T-cell (primary cell): ENCODE data around the gene MALL. TPM values are rescaled to one million over a fixed set of nuclear protein-coding genes. Genes with fewer than 3 reads are reported as not detected.
"Not testable (repeated sequence)": the region's sequence is repeated elsewhere in the genome, so short reads cannot be mapped to it uniquely, and the experiment has no call there.

ENCODE experiments used
- ATAC-seq, 4 experiments: fragments of 200-7000 bp in 3 of 4; fragments of 150-1000 bp in 1 of 4; cut with Tn5 transposase; replicated peaks in 1 of 4; 1 replicate in 3 of 4; 2 replicates in 1 of 4; pipeline ENCODE4 v1.10.0; 2021; ENCODE audit warnings: moderate library complexity in 3 of 4, mild to moderate bottlenecking in 2 of 4, moderate number of reproducible peaks in 1 of 4
- CTCF ChIA-PET, 2 donors: fragments of 300-600 bp; sonication (Branson Sonifier 250); formaldehyde crosslinking; loops; one replicate each; lab custom pipeline; 2022; ENCODE audit warnings: antibody characterized with exemption in 2 of 2; lab: Charles Lee
- POLR2A ChIA-PET, 2 donors: fragments of 300-600 bp; sonication (Branson Sonifier 250); formaldehyde crosslinking; loops; one replicate each; lab custom pipeline; 2022; ENCODE audit warnings: antibody characterized with exemption in 2 of 2; lab: Charles Lee
- DNase-seq, 35 experiments: peaks; one replicate each; pipeline versions ENCODE4 v3.0.0 to v3.0.0-alpha.2; 2013 to 2023
- H3K27ac ChIP-seq: one replicate; pipeline ENCODE4 v1.5.1; 2013; ENCODE audit warnings: low read length
- H3K27me3 ChIP-seq, 2 experiments: replicated peaks in 1 of 2; 1 replicate in 1 of 2; 2 replicates in 1 of 2; pipeline versions ENCODE4 v1.6.1 to v1.7.0; 2013; ENCODE audit warnings: low read length in 1 of 2, mixed read lengths in 1 of 2; ENCODE audit not compliant: control insufficient read depth in 2 of 2, insufficient read depth in 2 of 2; ENCODE audit errors: extremely low read depth in 1 of 2
- H3K36me3 ChIP-seq, 2 donors: 1 replicate in 1 of 2; 2 replicates in 1 of 2; pipeline versions ENCODE4 v1.6.1 to v1.7.0; 2013; ENCODE audit warnings: low read length in 1 of 2; ENCODE audit not compliant: control insufficient read depth in 2 of 2, insufficient read depth in 1 of 2; ENCODE audit errors: extremely low read depth in 1 of 2
- H3K4me1 ChIP-seq, 2 experiments: 1 replicate in 1 of 2; 2 replicates in 1 of 2; pipeline versions ENCODE4 v1.6.1 to v1.7.0; 2013; ENCODE audit warnings: low read length in 2 of 2, mixed read lengths in 1 of 2; ENCODE audit not compliant: insufficient read depth in 2 of 2, control insufficient read depth in 1 of 2; ENCODE audit errors: extremely low read depth in 1 of 2
- H3K4me3 ChIP-seq, 2 donors: 1 replicate in 1 of 2; 2 replicates in 1 of 2; pipeline versions ENCODE4 v1.5.1 to v1.7.0; 2013; ENCODE audit warnings: mild to moderate bottlenecking in 2 of 2, low read length in 1 of 2, moderate library complexity in 1 of 2; ENCODE audit not compliant: control insufficient read depth in 1 of 2; ENCODE audit errors: extremely low read depth in 1 of 2
- H3K9me3 ChIP-seq: 2 replicates; pipeline ENCODE4 v1.7.0; 2013
- H3K27ac Mint-ChIP-seq, 2 donors: one replicate each; pipeline ENCODE4 v1.8.0; 2020 to 2021; ENCODE audit warnings: mild to moderate bottlenecking in 2 of 2, mixed read lengths in 2 of 2
- H3K27me3 Mint-ChIP-seq, 2 donors: one replicate each; pipeline ENCODE4 v1.8.0; 2021 to 2022; ENCODE audit warnings: mixed read lengths in 2 of 2
- H3K36me3 Mint-ChIP-seq: one replicate; pipeline ENCODE4 v1.8.0; 2021; ENCODE audit warnings: mixed read lengths
- H3K4me1 Mint-ChIP-seq, 3 donors: one replicate each; pipeline ENCODE4 v1.8.0; 2020 to 2022; ENCODE audit warnings: mixed read lengths in 3 of 3, mild to moderate bottlenecking in 1 of 3
- H3K4me3 Mint-ChIP-seq, 3 donors: one replicate each; pipeline ENCODE4 v1.8.0; 2020 to 2022; ENCODE audit warnings: mild to moderate bottlenecking in 3 of 3, mixed read lengths in 3 of 3, moderate library complexity in 3 of 3
- H3K9me3 Mint-ChIP-seq, 3 donors: one replicate each; pipeline ENCODE4 v1.8.0; 2020 to 2022; ENCODE audit warnings: mixed read lengths in 3 of 3
- WGBS: methylation state at CpG from one replicate; pipeline ENCODE4 v1.1.5; 2013; ENCODE audit warnings: missing lambda C conversion rate; ENCODE audit not compliant: insufficient coverage; 5-methylcytosine and 5-hydroxymethylcytosine counted together
- total RNA-seq, 35 experiments: library from RNA in 6 of 35; stranded (reverse) in 6 of 35; fragments of 120-200 nt in 1 of 35; gene quantifications; one replicate each; pipeline versions ENCODE4 v1.2.1 to v1.2.4 and lab custom pipeline; 2013 to 2026

Gene MALL
- total RNA-seq, 5 donors from 2014 or later (not counting 1 experiment from before 2014, with no cell fraction given), result 0.39 to 0.57 (median 0.53) TPM; not detected in 2

DNA sequence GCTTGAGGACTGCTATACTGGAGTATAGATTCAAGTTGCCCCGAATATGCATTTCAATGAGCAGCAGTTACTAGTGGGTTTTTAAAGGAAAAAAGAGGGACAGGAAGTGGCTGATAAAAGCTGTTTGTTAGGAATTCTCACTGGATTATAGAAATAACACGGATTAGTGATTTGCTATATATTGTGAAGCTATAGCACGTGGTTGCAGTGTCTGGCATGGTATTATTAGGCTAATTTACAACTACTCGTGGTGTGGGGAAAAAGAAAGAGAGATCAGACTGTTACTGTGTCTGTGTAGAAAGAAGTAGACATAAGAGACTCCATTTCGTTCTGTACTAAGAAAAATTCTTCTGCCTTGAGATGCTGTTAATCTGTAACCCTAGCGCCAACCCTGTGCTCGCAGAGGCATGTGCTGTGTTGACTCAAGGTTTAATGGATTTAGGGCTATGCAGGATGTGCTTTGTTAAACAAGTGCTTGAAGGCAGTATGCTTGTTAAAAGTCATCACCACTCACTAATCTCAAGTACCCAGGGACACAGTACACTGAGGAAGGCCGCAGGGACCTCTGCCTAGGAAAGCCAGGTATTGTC is 59.7 kb downstream of the MALL start:
- H3K27me3 Mint-ChIP-seq, CTCF ChIA-PET, H3K27ac ChIP-seq, POLR2A ChIA-PET, H3K27ac Mint-ChIP-seq, H3K4me3 ChIP-seq, H3K9me3 Mint-ChIP-seq, H3K4me1 ChIP-seq, ATAC-seq, DNase-seq, H3K4me1 Mint-ChIP-seq, H3K27me3 ChIP-seq, H3K36me3 Mint-ChIP-seq, H3K36me3 ChIP-seq, H3K9me3 ChIP-seq, H3K4me3 Mint-ChIP-seq: not testable (repeated sequence)
- WGBS, result no CpG with 5 or more reads among the region's 8 CpGs

DNA sequence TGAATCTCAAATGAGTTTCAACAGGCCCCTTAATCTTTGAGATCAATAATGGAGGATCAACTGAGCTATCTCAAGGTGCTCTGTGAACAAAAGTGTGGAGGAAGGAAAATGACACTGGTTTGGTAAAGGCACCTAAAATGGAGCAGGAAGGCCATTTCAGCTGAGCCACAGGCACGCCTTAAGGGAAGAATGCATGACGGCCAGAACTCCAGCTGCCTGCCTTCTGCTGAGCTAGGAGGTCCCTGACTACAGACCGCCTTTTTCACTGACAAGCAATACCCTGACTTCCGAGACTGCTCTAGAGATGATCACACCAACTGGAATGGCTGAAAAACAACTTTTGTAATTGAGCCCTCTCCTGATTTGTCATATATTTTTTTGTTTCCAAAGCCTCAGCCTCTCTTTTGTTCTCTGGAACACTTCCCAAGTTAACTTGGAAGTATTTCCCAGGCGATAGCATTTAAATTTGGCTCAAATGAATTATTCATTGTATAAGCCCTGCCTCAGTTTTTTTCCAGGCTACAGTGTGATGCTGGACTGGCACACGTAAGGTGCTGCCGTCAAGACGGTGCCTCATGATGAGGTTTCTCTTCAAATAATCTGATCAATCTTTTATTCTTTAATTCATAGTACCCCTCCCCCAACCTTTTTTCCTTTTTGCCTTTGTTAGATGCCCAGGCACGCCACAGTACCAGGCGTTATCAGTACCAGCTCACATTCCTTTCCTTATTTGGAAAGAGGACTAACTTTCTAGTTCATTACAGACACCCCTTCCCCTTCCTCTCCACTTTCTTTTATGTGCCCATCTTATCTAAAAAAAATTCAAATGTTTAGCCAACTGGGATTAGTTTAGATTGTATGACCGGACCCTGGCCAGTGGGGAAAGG is 60.9 kb downstream of the MALL start:
- H3K4me1 ChIP-seq, H3K4me3 Mint-ChIP-seq, H3K36me3 Mint-ChIP-seq, DNase-seq, CTCF ChIA-PET, H3K27ac ChIP-seq, H3K9me3 Mint-ChIP-seq, POLR2A ChIA-PET, H3K27me3 Mint-ChIP-seq, ATAC-seq, H3K4me3 ChIP-seq, H3K4me1 Mint-ChIP-seq, H3K27ac Mint-ChIP-seq, H3K36me3 ChIP-seq, H3K9me3 ChIP-seq, H3K27me3 ChIP-seq: not testable (repeated sequence)
- no CpG with 5 or more reads among the region's 11 CpGs for WGBS

DNA sequence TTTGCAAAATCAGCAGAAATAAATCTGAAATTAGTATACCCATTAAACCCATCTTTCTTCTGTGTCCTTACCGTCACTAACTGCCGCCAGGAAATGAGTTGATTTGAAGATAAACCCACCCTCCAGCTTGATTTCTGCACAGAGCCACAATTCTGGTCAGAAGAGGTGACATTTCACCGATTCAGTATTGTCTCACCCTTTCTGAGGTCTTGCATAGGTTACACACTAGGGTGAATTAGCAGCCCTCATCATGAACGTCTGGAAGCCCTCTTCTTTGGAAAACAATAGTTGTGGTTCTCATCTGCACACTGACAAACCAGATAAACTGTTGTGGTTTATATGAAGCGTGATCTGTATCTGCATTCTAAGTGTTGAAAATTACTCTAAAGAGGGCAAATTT is 61.9 kb downstream of the MALL start:
- CTCF ChIA-PET, DNase-seq, H3K4me3 Mint-ChIP-seq, H3K27me3 Mint-ChIP-seq, ATAC-seq, H3K36me3 ChIP-seq, H3K27me3 ChIP-seq, H3K9me3 Mint-ChIP-seq, POLR2A ChIA-PET, H3K27ac ChIP-seq, H3K27ac Mint-ChIP-seq, H3K4me3 ChIP-seq, H3K36me3 Mint-ChIP-seq, H3K9me3 ChIP-seq, H3K4me1 ChIP-seq, H3K4me1 Mint-ChIP-seq: not testable (repeated sequence)
- no CpG with 5 or more reads among the region's 5 CpGs for WGBS

DNA sequence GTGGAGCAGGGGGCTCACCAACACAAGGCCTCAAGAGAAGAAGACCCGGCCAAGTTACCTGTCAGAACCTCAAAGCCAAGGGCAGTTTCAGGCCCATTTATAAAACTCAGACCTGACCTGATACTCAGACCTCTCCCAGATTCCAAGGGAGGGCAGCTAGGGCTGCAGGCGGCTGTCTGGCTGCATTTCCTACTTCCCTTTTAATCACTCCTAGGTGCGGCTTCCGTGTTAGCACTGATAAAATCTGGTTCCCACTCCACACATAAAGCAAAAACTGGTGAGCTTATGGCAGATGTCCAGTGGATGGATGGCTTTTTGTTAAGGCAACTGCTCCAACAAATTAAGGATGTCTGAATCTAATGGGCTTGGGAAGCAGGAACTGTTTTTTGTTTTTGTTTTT is 63.5 kb downstream of the MALL start:
- H3K27ac Mint-ChIP-seq, POLR2A ChIA-PET, H3K27me3 Mint-ChIP-seq, H3K27ac ChIP-seq, H3K4me3 Mint-ChIP-seq, H3K9me3 Mint-ChIP-seq, H3K9me3 ChIP-seq, H3K4me1 Mint-ChIP-seq, H3K36me3 Mint-ChIP-seq, DNase-seq, H3K4me3 ChIP-seq, CTCF ChIA-PET, H3K36me3 ChIP-seq, ATAC-seq, H3K27me3 ChIP-seq, H3K4me1 ChIP-seq: not testable (repeated sequence)
- no CpG with 5 or more reads among the region's 4 CpGs for WGBS

DNA sequence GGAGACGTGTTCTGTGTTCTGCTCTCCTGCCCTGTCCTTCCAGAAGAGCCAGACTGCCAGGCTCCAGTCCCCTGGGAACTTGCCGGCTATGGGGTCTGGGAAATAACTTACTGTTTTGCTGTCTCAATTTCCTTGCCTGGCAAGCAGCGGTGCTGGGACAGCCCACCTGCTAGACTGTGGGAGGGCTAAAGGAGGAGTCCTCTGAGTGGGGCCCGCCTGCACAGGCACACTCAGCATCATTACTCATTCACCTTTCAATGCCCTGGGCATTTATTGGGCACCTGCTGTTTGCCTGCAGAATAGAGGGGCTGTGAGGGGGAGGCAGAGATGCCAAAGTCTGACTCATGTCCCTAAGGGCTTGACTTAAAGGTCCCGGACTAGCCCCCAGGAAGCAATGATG is 65.4 kb downstream of the MALL start:
- H3K4me3 Mint-ChIP-seq, CTCF ChIA-PET, H3K4me3 ChIP-seq, H3K27me3 ChIP-seq, ATAC-seq, H3K27me3 Mint-ChIP-seq, DNase-seq, H3K27ac Mint-ChIP-seq, H3K9me3 ChIP-seq, H3K27ac ChIP-seq, H3K36me3 ChIP-seq, H3K4me1 ChIP-seq, H3K9me3 Mint-ChIP-seq, H3K36me3 Mint-ChIP-seq, H3K4me1 Mint-ChIP-seq, POLR2A ChIA-PET: not testable (repeated sequence)
- WGBS, result no CpG with 5 or more reads among the region's 5 CpGs

DNA sequence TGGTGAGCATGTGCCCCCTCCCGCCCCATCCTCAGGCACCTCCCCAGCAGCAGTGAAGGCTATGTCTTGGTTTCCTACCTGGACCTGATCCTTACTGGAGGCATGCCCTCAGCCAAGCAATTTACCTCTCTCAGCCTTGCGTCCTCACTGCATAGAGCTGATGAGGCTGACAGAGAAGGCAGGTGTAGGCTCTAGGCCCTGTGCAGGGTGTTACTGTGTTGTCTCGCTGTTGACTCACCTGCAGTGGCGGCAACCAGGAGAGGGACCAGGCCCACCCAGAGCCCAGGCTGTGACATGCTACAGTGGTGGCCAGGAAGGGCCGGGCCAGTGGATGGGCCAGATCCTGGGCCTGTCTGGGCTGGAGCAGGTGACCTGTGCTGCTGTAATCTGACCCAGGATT is 65.9 kb downstream of the MALL start:
- WGBS, result no CpG with 5 or more reads among the region's 5 CpGs

More for the DNA sequence above, 65.9 kb downstream of the MALL start:
- H3K4me3 Mint-ChIP-seq, H3K27ac Mint-ChIP-seq, DNase-seq, H3K27me3 Mint-ChIP-seq, CTCF ChIA-PET, H3K27me3 ChIP-seq, ATAC-seq, H3K4me3 ChIP-seq, H3K36me3 ChIP-seq, H3K9me3 ChIP-seq, H3K4me1 Mint-ChIP-seq, H3K4me1 ChIP-seq, H3K27ac ChIP-seq, H3K36me3 Mint-ChIP-seq, POLR2A ChIA-PET, H3K9me3 Mint-ChIP-seq: not testable (repeated sequence)
